Measurements from ENCODE around the gene SMAD2.

GRCh38 chr18:47893939-47894699, 36.3 kb downstream of the SMAD2 start:
- TF ChIP-seq POLR2A (IDR thresholded peaks at IDR 0.05): no peak
- no peak for TF ChIP-seq CTCF (IDR thresholded peaks at IDR 0.05)

Data from esophagus squamous epithelium (tissue), 4 donors.